Body of pancreas (tissue), 4 donors: Measurements from ENCODE around the gene RCOR1. TPM values are rescaled to one million over a fixed set of nuclear protein-coding genes. Genes with fewer than 3 reads are reported as not detected.

ENCODE experiments used
- ATAC-seq: fragments of 150-250 bp; one replicate; pipeline ENCODE4 v1.9.1; 2016
- DNase-seq, 4 donors: peaks; one replicate each; pipeline ENCODE4 v3.0.0-alpha.2; 2019
- H3K27ac ChIP-seq, 4 donors: fragments of 200-600 bp; sonication (generic); 1 replicate in 3 of 4; 2 replicates in 1 of 4; pipeline versions ENCODE4 v1.5.1 to v1.6.1; 2016 to 2019; ENCODE audit warnings: mild to moderate bottlenecking in 1 of 4, mixed read lengths in 1 of 4, moderate library complexity in 1 of 4
- H3K27me3 ChIP-seq, 2 donors: fragments of 200-600 bp; sonication (generic); one replicate each; pipeline ENCODE4 v1.6.0; 2016; ENCODE audit warnings: mild to moderate bottlenecking in 1 of 2
- H3K36me3 ChIP-seq, 2 donors: fragments of 200-600 bp; sonication (generic); replicated peaks in 1 of 2; 2 replicates each; pipeline ENCODE4 v1.5.1; 2016; ENCODE audit warnings: low read depth in 2 of 2; ENCODE audit not compliant: insufficient read depth in 1 of 2
- H3K4me1 ChIP-seq: fragments of 200-600 bp; sonication (generic); one replicate; pipeline ENCODE4 v1.6.0; 2016
- H3K4me3 ChIP-seq, 2 donors: fragments of 200-600 bp; sonication (generic); 1 replicate in 1 of 2; 2 replicates in 1 of 2; pipeline ENCODE4 v1.5.1; 2016 to 2019
- H3K9me3 ChIP-seq, 3 donors: fragments of 200-600 bp; sonication (generic); 1 replicate in 2 of 3; 2 replicates in 1 of 3; pipeline ENCODE4 v1.5.1; 2016
- POLR2A ChIP-seq, 3 donors: fragments of 450-650 bp; IDR thresholded peaks; one replicate each; pipeline ENCODE4 v1.6.1; 2016; ENCODE audit warnings: antibody characterized with exemption in 3 of 3, mild to moderate bottlenecking in 2 of 3
- WGBS, 2 donors: methylation state at CpG; one replicate each; pipeline ENCODE4 v1.1.5; 2017; 5-methylcytosine and 5-hydroxymethylcytosine counted together
- intact Hi-C: fragments of 100-400 bp; cut with DNase I; formaldehyde crosslinking; loops from one replicate; pipeline ENCODE4 v1.15.1; 2023
- total RNA-seq, 2 donors: library from RNA; depleted of rRNA; stranded (reverse); fragments of >200 nt; gene quantifications; one replicate each; pipeline ENCODE4 v1.1.0, GENCODE V29; 2016
- TF ChIP-seq, protein P1 (sequence below), 7 experiments: fragments of 450-650 bp in 4 of 7; fragments of 200-600 bp in 3 of 7; sonication (generic) in 3 of 7; IDR thresholded peaks; one replicate each; pipeline ENCODE4 v1.5.1; 2016 to 2019; ENCODE audit warnings: antibody characterized with exemption in 7 of 7

The RCOR1 gene
- total RNA-seq, 2 donors from 2014 or later = 6.3 to 6.7 TPM

DNA sequence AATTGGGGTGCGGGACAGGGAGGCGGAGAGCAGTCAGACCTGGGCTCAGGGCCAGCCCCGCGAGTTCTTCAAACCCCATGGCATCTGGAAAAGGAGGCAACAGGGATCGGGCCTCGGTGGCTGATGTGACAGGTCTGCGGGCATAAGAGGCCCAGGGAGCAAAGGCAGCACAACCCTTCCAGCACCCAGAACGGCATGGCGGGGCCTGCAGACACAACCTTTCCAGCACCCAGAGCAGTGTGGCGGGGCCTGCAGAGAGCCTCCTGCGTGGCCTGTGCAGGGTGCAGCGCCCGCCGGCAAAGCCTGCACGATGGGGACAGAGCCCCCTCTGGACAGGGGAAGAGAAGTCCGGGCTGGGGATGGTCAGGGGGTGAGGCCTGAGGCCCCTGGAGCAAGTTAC is 158.6 kb downstream of the RCOR1 start:
- Histone ChIP-seq H3K36me3 (no peaks in the 10 kb centered on the region), H3K9me3 (no peaks in the 10 kb centered on the region), H3K27ac (no peak overlapping the region), H3K27me3 (no peaks in the 10 kb centered on the region), H3K4me3 (no peak overlapping the region), H3K4me1 (no peaks in the 10 kb centered on the region)
- DNase-seq (no peak), ATAC-seq (no peak)
- TF ChIP-seq POLR2A (IDR thresholded peaks at IDR 0.05) = no peak
- TF ChIP-seq, protein P1, sequence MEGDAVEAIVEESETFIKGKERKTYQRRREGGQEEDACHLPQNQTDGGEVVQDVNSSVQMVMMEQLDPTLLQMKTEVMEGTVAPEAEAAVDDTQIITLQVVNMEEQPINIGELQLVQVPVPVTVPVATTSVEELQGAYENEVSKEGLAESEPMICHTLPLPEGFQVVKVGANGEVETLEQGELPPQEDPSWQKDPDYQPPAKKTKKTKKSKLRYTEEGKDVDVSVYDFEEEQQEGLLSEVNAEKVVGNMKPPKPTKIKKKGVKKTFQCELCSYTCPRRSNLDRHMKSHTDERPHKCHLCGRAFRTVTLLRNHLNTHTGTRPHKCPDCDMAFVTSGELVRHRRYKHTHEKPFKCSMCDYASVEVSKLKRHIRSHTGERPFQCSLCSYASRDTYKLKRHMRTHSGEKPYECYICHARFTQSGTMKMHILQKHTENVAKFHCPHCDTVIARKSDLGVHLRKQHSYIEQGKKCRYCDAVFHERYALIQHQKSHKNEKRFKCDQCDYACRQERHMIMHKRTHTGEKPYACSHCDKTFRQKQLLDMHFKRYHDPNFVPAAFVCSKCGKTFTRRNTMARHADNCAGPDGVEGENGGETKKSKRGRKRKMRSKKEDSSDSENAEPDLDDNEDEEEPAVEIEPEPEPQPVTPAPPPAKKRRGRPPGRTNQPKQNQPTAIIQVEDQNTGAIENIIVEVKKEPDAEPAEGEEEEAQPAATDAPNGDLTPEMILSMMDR (IDR thresholded peaks at IDR 0.05) = no peak
- intact Hi-C loops = no loop called here
- 92 to 100% methylated on average over 1 to 16 of the region's 16 CpGs for WGBS, 2 donors

DNA sequence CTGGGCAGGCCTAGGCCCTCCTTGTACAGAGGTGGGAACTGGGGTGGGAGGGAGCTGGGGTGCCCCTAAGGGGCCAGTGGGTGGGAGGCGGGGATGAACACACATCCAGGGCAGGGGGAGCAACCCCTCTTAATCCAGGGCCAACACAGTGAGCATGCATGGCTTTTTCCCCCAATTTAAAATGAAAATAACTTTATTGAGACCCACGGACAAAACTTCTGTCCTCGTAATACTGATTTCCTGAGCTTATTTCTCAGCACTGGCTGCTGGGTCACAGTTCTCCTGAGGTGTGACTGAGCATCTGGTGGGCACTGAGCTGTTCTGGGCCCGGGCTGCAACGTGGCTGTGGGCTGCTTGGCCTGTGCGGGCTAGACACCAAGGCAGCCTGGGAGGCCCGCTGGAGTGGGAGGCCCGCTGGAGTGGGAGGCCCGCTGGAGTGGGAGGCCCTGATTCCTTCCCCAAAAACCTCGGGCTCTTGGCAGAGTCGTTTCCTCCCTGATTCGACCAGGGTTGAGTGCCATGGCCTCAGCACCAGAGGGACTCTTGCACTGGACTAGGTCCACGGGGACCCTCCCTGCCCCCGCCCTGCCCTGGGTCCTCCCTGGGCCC is 159.9 kb downstream of the RCOR1 start:
- TF ChIP-seq, protein P1 (IDR thresholded peaks at IDR 0.05) = no peak
- no peak for TF ChIP-seq POLR2A (IDR thresholded peaks at IDR 0.05)
- no peak overlapping the region for H3K27ac ChIP-seq
- DNase-seq (no peak), ATAC-seq (no peak)
- no peak overlapping the region for H3K4me3 ChIP-seq
- H3K27me3 ChIP-seq = no peaks in the 10 kb centered on the region
- intact Hi-C loops = no loop called here
- no peaks in the 10 kb centered on the region for H3K36me3 ChIP-seq
- H3K4me1 ChIP-seq = no peaks in the 10 kb centered on the region
- WGBS, 2 donors = 81 to 92% methylated on average over 6 to 12 of the region's 14 CpGs
- no peaks in the 10 kb centered on the region for H3K9me3 ChIP-seq

DNA sequence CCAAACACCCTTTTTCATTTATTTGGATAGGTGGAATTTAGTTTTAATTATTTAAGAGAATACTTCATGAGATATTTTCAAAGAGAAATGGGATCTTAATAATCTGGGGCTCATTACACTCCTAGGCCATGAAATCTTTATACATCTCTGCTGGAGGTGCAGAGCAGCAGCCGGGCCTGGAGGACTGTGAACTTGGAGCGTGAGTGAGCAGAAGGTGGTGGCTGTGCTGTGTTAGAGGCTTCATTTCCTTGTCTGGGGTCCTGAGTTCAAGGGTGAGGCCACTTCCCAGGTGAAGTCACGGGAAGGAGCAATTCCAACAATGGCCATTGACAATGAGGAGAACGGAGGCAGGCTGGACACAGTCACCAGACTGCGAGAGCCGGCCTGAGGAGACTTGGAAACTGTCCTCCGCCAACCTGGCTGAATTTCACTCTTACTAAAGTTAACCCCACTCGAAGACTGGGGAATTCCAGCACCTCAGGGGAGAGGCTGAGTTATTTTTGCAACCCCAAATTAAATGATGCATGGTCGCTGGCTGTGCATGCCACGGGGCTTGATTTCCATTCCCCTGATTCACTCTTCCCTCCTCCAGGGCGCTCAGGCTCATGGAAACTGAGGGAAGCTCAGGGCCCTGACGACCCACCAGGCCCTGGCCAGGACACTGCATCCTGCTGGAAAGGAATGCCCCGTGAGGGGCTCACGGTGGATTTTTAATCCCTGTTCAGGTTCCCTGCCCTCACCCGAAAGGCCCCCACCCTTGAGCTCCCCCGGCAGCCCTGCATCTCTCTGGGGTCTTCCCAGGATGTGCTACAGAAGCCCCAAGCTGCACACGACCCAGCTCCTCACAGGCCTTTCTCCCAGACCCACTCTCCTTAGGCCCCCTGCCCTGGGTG is 162.2 kb downstream of the RCOR1 start:
- intact Hi-C loops = no loop called here
- DNase-seq (no peak), ATAC-seq (no peak)
- Histone ChIP-seq H3K4me1 (no peaks in the 10 kb centered on the region), H3K27me3 (no peaks in the 10 kb centered on the region), H3K36me3 (no peaks in the 10 kb centered on the region), H3K27ac (no peak overlapping the region), H3K4me3 (no peak overlapping the region), H3K9me3 (no peaks in the 10 kb centered on the region)
- TF ChIP-seq POLR2A (IDR thresholded peaks at IDR 0.05) = no peak
- TF ChIP-seq, protein P1 (IDR thresholded peaks at IDR 0.05) = no peak
- 90 to 91% methylated on average over 12 to 17 of the region's 17 CpGs for WGBS, 2 donors

DNA sequence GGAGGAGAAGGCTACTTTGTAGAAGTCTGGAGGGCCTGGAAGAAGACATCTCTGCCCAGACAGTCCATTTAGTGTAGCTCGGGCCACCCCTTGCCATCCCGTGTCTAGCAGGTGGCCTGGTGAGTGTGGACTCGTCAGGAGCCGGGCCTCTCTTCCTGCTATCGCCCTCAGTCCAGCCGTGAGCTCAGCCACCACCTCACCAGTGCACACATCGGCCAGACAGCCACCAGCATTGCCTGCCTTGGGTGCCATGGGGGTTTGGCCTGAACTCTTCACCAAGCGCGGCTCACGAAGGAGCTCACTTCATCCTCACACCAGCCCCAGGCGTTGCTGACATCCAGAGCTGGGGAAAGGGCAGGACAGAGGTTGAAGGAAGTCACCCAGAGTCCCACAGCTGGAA is 165.2 kb downstream of the RCOR1 start:
- H3K9me3 ChIP-seq = no peaks in the 10 kb centered on the region

More for the DNA sequence above, 165.2 kb downstream of the RCOR1 start:
- H3K4me1 ChIP-seq = no peaks in the 10 kb centered on the region
- ATAC-seq (no peak), DNase-seq (no peak)
- 85 to 87% methylated on average over 10 to 11 of the region's 11 CpGs for WGBS, 2 donors
- no peak overlapping the region for H3K4me3 ChIP-seq
- intact Hi-C loops = no loop called here
- H3K36me3 ChIP-seq = no peaks in the 10 kb centered on the region
- H3K27ac ChIP-seq = no peak overlapping the region
- no peaks in the 10 kb centered on the region for H3K27me3 ChIP-seq
- no peak for TF ChIP-seq POLR2A (IDR thresholded peaks at IDR 0.05)
- TF ChIP-seq, protein P1 (IDR thresholded peaks at IDR 0.05) = no peak
